ENCODE data around the gene FLNA.

FLNA gene

DNA sequence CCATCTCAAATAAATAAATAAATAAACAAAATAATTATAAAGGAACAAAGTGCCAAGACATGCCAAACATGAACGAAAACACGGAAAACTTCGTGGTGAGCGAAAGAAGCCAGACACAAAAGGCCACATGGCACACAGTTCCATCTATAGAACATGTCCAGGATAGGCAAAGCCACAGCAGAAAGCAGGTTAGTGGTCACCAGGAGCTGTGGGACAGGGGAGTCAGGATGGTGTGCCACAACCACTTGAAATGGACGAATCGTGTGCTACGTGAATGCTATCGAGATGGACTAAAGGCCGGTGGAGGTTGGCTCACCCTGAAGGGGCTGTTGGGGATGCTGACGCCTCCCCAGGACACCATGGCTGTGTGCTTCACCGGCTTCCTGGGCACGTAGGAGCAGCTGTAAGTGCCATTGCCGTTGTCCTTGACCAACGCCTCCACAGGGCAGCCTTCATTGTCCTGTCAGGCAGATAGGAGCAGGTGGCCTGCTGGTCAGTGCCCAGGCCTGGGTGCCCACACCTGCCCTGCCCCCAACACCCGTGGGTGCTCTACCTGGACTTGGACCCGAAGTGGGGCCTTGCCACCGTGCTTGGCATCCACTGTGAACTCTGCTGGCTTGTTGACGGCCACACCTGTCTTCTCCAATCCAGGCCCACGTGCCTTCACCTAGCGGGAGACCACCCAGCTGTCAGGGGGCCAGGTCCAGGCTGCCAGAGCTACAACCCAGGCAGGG is 10.6 kb downstream of the FLNA start:
- H3K27me3 Mint-ChIP-seq: no peaks in the 10 kb centered on the region
- no peak overlapping the region for H3K27ac Mint-ChIP-seq
- H3K36me3 Mint-ChIP-seq: peaks cover 8% of the 10 kb centered on the region
- DNase-seq (ENCODE audit: low spot score in 2 of 2) (no peak), ATAC-seq (ENCODE audit: low read depth) (no peak)
- H3K4me1 Mint-ChIP-seq: peaks cover 4% of the 10 kb centered on the region
- H3K9me3 Mint-ChIP-seq: no peaks in the 10 kb centered on the region
- no peak overlapping the region for H3K4me3 Mint-ChIP-seq

DNA sequence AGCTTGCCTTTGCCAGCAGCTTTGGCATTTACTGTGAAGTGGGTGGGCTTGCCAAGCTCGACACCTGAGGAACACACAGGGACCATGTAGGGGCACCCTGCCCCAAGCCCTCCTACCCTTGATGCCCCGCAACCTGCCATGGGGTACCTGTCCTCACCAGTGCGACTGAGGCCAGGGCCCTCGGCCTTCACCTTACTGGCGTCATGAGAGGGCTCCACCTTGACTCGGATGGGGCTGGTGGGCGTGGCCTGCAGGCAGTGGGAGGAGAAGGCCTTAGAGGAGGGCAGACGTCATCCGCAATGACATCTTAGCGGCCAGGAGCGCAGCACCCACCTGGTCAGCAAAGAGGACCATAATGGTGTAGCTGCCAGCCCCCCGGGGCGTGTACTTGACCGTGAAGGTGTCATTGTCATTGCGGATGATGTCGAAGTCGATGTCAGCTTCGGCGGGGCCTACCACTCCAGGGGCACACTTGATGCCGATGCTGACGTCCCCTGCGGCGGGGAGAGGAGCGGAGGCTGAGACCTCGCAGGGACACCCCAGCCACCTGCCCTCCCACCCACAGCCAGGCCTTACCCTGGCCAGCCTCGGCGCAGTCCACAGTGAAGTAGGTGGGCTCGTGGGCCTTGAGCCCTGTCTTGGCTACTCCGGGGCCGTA is 12.2 kb downstream of the FLNA start:
- DNase-seq (ENCODE audit: low spot score in 2 of 2) (no peak), ATAC-seq (ENCODE audit: low read depth) (no peak)
- peaks cover 10% of the 10 kb centered on the region for H3K36me3 Mint-ChIP-seq
- H3K4me3 Mint-ChIP-seq: no peak overlapping the region
- no peaks in the 10 kb centered on the region for H3K9me3 Mint-ChIP-seq
- no peak overlapping the region for H3K27ac Mint-ChIP-seq
- H3K27me3 Mint-ChIP-seq: no peaks in the 10 kb centered on the region
- no peaks in the 10 kb centered on the region for H3K4me1 Mint-ChIP-seq

DNA sequence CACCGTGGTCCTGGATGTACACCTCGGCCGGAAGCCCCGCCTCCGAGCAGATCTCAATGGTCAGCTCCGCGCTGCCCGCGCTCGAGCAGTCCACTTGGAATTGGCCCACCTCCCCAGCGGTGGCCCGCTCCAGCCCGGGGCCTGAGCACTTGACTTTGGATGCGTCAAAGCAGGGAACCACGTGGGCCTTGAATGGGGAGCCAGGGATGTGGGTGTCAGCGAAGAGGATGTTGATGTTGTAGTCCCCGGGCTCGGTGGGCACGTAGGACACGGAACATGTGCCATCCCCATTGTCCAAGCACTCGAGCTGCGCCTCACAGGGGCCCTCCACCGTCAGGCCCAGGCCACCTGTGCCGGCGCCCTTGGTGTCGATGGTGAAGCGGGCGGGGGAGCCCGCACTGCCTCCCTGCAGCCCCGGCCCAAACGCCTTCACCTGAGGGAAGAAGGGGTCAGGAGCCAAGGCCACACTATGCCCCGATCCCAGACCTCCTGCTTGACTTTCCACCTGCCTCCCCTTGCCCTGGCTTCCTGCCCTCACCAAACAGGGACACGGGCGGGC is 14.2 kb downstream of the FLNA start:
- H3K4me3 Mint-ChIP-seq: no peak overlapping the region
- no peak overlapping the region for H3K27ac Mint-ChIP-seq
- no peak for DNase-seq (ENCODE audit: low spot score in 2 of 2)
- peaks cover 13% of the 10 kb centered on the region for H3K36me3 Mint-ChIP-seq
- no peaks in the 10 kb centered on the region for H3K4me1 Mint-ChIP-seq
- H3K9me3 Mint-ChIP-seq: no peaks in the 10 kb centered on the region
- no peaks in the 10 kb centered on the region for H3K27me3 Mint-ChIP-seq
- ATAC-seq (ENCODE audit: low read depth): no peak

- Mint-ChIP-seq H3K27me3 (no peaks in the 10 kb centered on the region), H3K4me1 (no peaks in the 10 kb centered on the region), H3K4me3 (no peak overlapping the region), H3K9me3 (no peaks in the 10 kb centered on the region), H3K27ac (no peak overlapping the region), H3K36me3 (peaks cover 13% of the 10 kb centered on the region)
- ATAC-seq (ENCODE audit: low read depth) (no peak), DNase-seq (ENCODE audit: low spot score in 2 of 2) (no peak)
Observed at GRCh38 chrX:154359362-154360154, 14.9 kb downstream of the FLNA start.

DNA sequence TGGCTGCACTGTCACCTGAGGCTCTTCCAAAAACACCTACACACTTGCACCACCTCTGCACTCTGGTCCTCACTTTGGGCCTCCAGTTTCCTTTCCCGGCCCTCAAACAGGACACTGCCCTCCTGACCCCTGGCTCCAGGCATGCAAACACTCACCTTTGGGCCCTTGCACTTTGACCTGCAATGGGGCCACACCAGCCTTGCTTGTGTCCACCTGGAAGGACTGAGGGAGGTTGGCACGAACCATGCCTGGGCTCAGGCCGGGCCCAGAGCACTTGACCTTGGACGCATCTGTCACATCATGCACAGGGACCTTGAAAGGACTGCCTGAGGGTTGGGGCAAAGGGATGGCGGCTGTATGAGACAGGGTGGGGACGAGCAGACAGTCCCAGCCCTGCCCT is 15.6 kb downstream of the FLNA start:
- DNase-seq (ENCODE audit: low spot score in 2 of 2) (no peak), ATAC-seq (ENCODE audit: low read depth) (no peak)
- H3K4me1 Mint-ChIP-seq: no peaks in the 10 kb centered on the region
- H3K4me3 Mint-ChIP-seq: no peak overlapping the region
- no peaks in the 10 kb centered on the region for H3K27me3 Mint-ChIP-seq
- H3K27ac Mint-ChIP-seq: peak overlapping the region; percentile 62
- H3K36me3 Mint-ChIP-seq: peaks cover 13% of the 10 kb centered on the region
- no peaks in the 10 kb centered on the region for H3K9me3 Mint-ChIP-seq

DNA sequence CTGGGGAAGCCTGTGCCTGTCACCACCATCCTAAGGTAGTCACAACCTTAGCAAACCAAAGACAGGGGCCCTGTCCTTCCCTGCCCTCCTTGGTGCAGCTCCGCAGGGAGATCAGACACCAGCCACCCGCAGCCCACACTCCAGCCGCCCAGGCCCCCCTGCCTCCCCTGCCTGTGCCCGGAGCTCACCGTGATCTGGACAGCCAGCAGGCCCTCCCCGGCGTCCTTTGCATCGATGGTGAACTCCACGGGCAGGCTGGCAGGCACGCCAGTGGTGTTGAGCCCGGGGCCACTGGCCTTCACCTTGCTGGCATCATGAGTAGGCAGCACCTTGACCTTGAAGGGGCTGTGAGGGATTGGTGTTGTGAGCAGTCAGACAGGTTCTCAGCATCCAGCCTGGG is 16.4 kb downstream of the FLNA start:
- Mint-ChIP-seq H3K9me3 (no peaks in the 10 kb centered on the region), H3K36me3 (peaks cover 10% of the 10 kb centered on the region), H3K27ac (no peak overlapping the region), H3K27me3 (no peaks in the 10 kb centered on the region), H3K4me1 (no peaks in the 10 kb centered on the region), H3K4me3 (no peak overlapping the region)
- ATAC-seq (ENCODE audit: low read depth) (no peak), DNase-seq (ENCODE audit: low spot score in 2 of 2) (no peak)

GRCh38 chrX:154357205-154357604 is 17.2 kb downstream of the FLNA start:
- Mint-ChIP-seq H3K27me3 (no peaks in the 10 kb centered on the region), H3K4me1 (no peaks in the 10 kb centered on the region), H3K27ac (no peak overlapping the region), H3K4me3 (no peak overlapping the region), H3K36me3 (peaks cover 10% of the 10 kb centered on the region), H3K9me3 (no peaks in the 10 kb centered on the region)
- ATAC-seq (ENCODE audit: low read depth) (no peak), DNase-seq (ENCODE audit: low spot score in 2 of 2) (no peak)

- Mint-ChIP-seq H3K4me3 (no peak overlapping the region), H3K36me3 (peaks cover 10% of the 10 kb centered on the region), H3K27me3 (no peaks in the 10 kb centered on the region), H3K4me1 (peaks cover 1% of the 10 kb centered on the region), H3K27ac (no peak overlapping the region), H3K9me3 (no peaks in the 10 kb centered on the region)
- ATAC-seq (ENCODE audit: low read depth) (no peak), DNase-seq (ENCODE audit: low spot score in 2 of 2) (no peak)
Observed at GRCh38 chrX:154356596-154356995, 17.8 kb downstream of the FLNA start.

GRCh38 chrX:154355776-154356140 is 18.7 kb downstream of the FLNA start:
- Mint-ChIP-seq H3K9me3 (no peaks in the 10 kb centered on the region), H3K4me1 (peaks cover 4% of the 10 kb centered on the region), H3K36me3 (peaks cover 10% of the 10 kb centered on the region), H3K4me3 (no peak overlapping the region), H3K27ac (no peak overlapping the region), H3K27me3 (no peaks in the 10 kb centered on the region)
- no peak for ATAC-seq (ENCODE audit: low read depth)
- DNase-seq (ENCODE audit: low spot score in 2 of 2): no peak

- peaks cover 9% of the 10 kb centered on the region for H3K36me3 Mint-ChIP-seq
- no peak overlapping the region for H3K4me3 Mint-ChIP-seq
- H3K27me3 Mint-ChIP-seq: no peaks in the 10 kb centered on the region
- H3K4me1 Mint-ChIP-seq: peaks cover 5% of the 10 kb centered on the region
- no peak overlapping the region for H3K27ac Mint-ChIP-seq
- ATAC-seq (ENCODE audit: low read depth) (no peak), DNase-seq (ENCODE audit: low spot score in 2 of 2) (no peak)
- H3K9me3 Mint-ChIP-seq: no peaks in the 10 kb centered on the region
Observed at GRCh38 chrX:154355094-154355775, 19.2 kb downstream of the FLNA start.

GRCh38 chrX:154354516-154354915 is 19.9 kb downstream of the FLNA start:
- Mint-ChIP-seq H3K9me3 (no peaks in the 10 kb centered on the region), H3K27ac (no peak overlapping the region), H3K36me3 (peaks cover 9% of the 10 kb centered on the region), H3K4me3 (no peak overlapping the region), H3K27me3 (no peaks in the 10 kb centered on the region), H3K4me1 (peaks cover 5% of the 10 kb centered on the region)
- no peak for ATAC-seq (ENCODE audit: low read depth)
- no peak for DNase-seq (ENCODE audit: low spot score in 2 of 2)

- DNase-seq (ENCODE audit: low spot score in 2 of 2) (no peak), ATAC-seq (ENCODE audit: low read depth) (no peak)
- H3K4me3 Mint-ChIP-seq: no peak overlapping the region
- peaks cover 9% of the 10 kb centered on the region for H3K36me3 Mint-ChIP-seq
- H3K4me1 Mint-ChIP-seq: peaks cover 5% of the 10 kb centered on the region
- no peaks in the 10 kb centered on the region for H3K9me3 Mint-ChIP-seq
- H3K27me3 Mint-ChIP-seq: no peaks in the 10 kb centered on the region
- no peak overlapping the region for H3K27ac Mint-ChIP-seq
Observed at GRCh38 chrX:154354013-154354412, 20.4 kb downstream of the FLNA start.

- no peak for DNase-seq (ENCODE audit: low spot score in 2 of 2)
- H3K4me3 Mint-ChIP-seq: no peak overlapping the region
- no peaks in the 10 kb centered on the region for H3K9me3 Mint-ChIP-seq
- no peak for ATAC-seq (ENCODE audit: low read depth)
- no peak overlapping the region for H3K27ac Mint-ChIP-seq
- H3K4me1 Mint-ChIP-seq: peaks cover 5% of the 10 kb centered on the region
- no peaks in the 10 kb centered on the region for H3K27me3 Mint-ChIP-seq
- peaks cover 4% of the 10 kb centered on the region for H3K36me3 Mint-ChIP-seq
Observed at GRCh38 chrX:154353172-154353843, 21.1 kb downstream of the FLNA start.

Measured in memory B cell (primary cell).